ENCODE measurements around the gene CRIP2. TPM values are rescaled to one million over a fixed set of nuclear protein-coding genes. Genes with fewer than 3 reads are reported as not detected.

The CRIP2 gene
- total and polyA plus RNA-seq, 2 of the 13 experiments (the other 11 are each of a cell fraction or from before 2014, with no cell fraction given), result 31.6 to 37.9 TPM

GRCh38 chr14:105496831-105497591 is 22.4 kb downstream of the CRIP2 start (continued):
- TF ChIP-seq GRHL1 (CRISPR knock-in tag; conservative IDR thresholded peaks at IDR 0.05) (no peak), ATM (IDR thresholded peaks at IDR 0.05; ENCODE audit: borderline replicate concordance) (no peak), DBP (CRISPR knock-in tag; IDR thresholded peaks at IDR 0.05; ENCODE audit: not compliant biosample characterization) (peak; percentile 29), HOXA3 (CRISPR knock-in tag; IDR thresholded peaks at IDR 0.05) (0 out of 2 replicates have a peak, but pooled peaks have one; percentile 9), PCBP2 (optimal IDR thresholded peaks at IDR 0.05; ENCODE audit: low read depth, low read length, poor library complexity, severe bottlenecking) (no peak), ZNF512B (CRISPR knock-in tag; IDR thresholded peaks at IDR 0.05; ENCODE audit: borderline replicate concordance) (no peak), PAX8 (CRISPR knock-in tag; IDR thresholded peaks at IDR 0.05; ENCODE audit: borderline replicate concordance) (no peak), ZNF335 (CRISPR knock-in tag; IDR thresholded peaks at IDR 0.05) (no peak), KAT2B (IDR thresholded peaks at IDR 0.05; ENCODE audit: borderline replicate concordance, low read depth, low read length) (no peak), ZNF281 (CRISPR knock-in tag; IDR thresholded peaks at IDR 0.05; ENCODE audit: borderline replicate concordance) (no peak), SRF (IDR thresholded peaks at IDR 0.05; ENCODE audit: low read depth, low read length) (no peak)
- TF ChIP-seq, protein P1, sequence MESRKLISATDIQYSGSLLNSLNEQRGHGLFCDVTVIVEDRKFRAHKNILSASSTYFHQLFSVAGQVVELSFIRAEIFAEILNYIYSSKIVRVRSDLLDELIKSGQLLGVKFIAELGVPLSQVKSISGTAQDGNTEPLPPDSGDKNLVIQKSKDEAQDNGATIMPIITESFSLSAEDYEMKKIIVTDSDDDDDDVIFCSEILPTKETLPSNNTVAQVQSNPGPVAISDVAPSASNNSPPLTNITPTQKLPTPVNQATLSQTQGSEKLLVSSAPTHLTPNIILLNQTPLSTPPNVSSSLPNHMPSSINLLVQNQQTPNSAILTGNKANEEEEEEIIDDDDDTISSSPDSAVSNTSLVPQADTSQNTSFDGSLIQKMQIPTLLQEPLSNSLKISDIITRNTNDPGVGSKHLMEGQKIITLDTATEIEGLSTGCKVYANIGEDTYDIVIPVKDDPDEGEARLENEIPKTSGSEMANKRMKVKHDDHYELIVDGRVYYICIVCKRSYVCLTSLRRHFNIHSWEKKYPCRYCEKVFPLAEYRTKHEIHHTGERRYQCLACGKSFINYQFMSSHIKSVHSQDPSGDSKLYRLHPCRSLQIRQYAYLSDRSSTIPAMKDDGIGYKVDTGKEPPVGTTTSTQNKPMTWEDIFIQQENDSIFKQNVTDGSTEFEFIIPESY (CRISPR knock-in tag; IDR thresholded peaks at IDR 0.05), result peak; percentile 77
- TF ChIP-seq, protein P2, sequence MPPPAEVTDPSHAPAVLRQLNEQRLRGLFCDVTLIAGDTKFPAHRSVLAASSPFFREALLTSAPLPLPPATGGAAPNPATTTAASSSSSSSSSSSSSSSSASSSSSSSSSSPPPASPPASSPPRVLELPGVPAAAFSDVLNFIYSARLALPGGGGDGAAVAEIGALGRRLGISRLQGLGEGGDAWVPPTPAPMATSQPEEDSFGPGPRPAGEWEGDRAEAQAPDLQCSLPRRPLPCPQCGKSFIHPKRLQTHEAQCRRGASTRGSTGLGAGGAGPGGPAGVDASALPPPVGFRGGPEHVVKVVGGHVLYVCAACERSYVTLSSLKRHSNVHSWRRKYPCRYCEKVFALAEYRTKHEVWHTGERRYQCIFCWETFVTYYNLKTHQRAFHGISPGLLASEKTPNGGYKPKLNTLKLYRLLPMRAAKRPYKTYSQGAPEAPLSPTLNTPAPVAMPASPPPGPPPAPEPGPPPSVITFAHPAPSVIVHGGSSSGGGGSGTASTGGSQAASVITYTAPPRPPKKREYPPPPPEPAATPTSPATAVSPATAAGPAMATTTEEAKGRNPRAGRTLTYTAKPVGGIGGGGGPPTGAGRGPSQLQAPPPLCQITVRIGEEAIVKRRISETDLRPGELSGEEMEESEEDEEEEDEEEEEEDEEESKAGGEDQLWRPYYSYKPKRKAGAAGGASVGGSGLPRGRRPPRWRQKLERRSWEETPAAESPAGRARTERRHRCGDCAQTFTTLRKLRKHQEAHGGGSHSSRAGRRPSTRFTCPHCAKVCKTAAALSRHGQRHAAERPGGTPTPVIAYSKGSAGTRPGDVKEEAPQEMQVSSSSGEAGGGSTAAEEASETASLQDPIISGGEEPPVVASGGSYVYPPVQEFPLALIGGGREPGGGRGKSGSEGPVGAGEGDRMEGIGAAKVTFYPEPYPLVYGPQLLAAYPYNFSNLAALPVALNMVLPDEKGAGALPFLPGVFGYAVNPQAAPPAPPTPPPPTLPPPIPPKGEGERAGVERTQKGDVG (CRISPR knock-in tag; IDR thresholded peaks at IDR 0.05; ENCODE audit: borderline replicate concordance), result peak; percentile 15; the same call in 1 of the 2 replicates

Data from HepG2 (cell line).